ENCODE data around the gene PTPN2.
"Not testable (repeated sequence)": the region's sequence is repeated elsewhere in the genome, so short reads cannot be mapped to it uniquely, and the experiment has no call there.

The PTPN2 gene

GRCh38 chr18:12769644-12770440, 114.2 kb downstream of the PTPN2 start:
- no peak for DNase-seq

- DNase-seq: no peak
These were observed 114.9 kb downstream of the PTPN2 start for GRCh38 chr18:12769136-12769535.

- no peak for DNase-seq
These were observed 115.4 kb downstream of the PTPN2 start for GRCh38 chr18:12768625-12769024.

- DNase-seq: no peak
These were observed 116.4 kb downstream of the PTPN2 start for GRCh38 chr18:12767580-12768155.

GRCh38 chr18:12766986-12767433, 117.0 kb downstream of the PTPN2 start:
- no peak for DNase-seq

- DNase-seq: no peak
These were observed 118.5 kb downstream of the PTPN2 start for GRCh38 chr18:12765586-12765985.

- DNase-seq: no peak
These were observed 118.9 kb downstream of the PTPN2 start for GRCh38 chr18:12765126-12765525.

GRCh38 chr18:12758566-12758965, 125.5 kb downstream of the PTPN2 start:
- DNase-seq: not testable (repeated sequence)

- not testable (repeated sequence) for DNase-seq
These were observed 127.3 kb downstream of the PTPN2 start for GRCh38 chr18:12756619-12757239.

GRCh38 chr18:12755606-12756005, 128.4 kb downstream of the PTPN2 start:
- not testable (repeated sequence) for DNase-seq

GRCh38 chr18:12754511-12754910, 129.5 kb downstream of the PTPN2 start:
- DNase-seq: no peak

GRCh38 chr18:12751891-12752290, 132.1 kb downstream of the PTPN2 start:
- DNase-seq: no peak

- DNase-seq: no peak
These were observed 132.5 kb downstream of the PTPN2 start for GRCh38 chr18:12751503-12751884.

- no peak for DNase-seq
These were observed 133.1 kb downstream of the PTPN2 start for GRCh38 chr18:12750715-12751502.

GRCh38 chr18:12750076-12750714, 133.8 kb downstream of the PTPN2 start:
- DNase-seq: no peak

GRCh38 chr18:12749121-12749520, 134.9 kb downstream of the PTPN2 start:
- DNase-seq: no peak

- DNase-seq: no peak
These were observed 135.4 kb downstream of the PTPN2 start for GRCh38 chr18:12748671-12749070.

GRCh38 chr18:12747530-12748315, 136.3 kb downstream of the PTPN2 start:
- DNase-seq: no peak

GRCh38 chr18:12745095-12745795, 138.8 kb downstream of the PTPN2 start:
- no peak for DNase-seq

GRCh38 chr18:12744103-12744502, 139.9 kb downstream of the PTPN2 start:
- no peak for DNase-seq

- DNase-seq: no peak
These were observed 141.6 kb downstream of the PTPN2 start for GRCh38 chr18:12742453-12742852.
